PC-3 (cell line): ENCODE results near the gene MXI1. TPM values are rescaled to one million over a fixed set of nuclear protein-coding genes. Genes with fewer than 3 reads are reported as not detected.

ENCODE experiments used
- ATAC-seq: fragments of 200-7000 bp; cut with Tn5 transposase; 2 replicates; pipeline ENCODE4 v1.9.1; 2020; ENCODE audit warnings: mild to moderate bottlenecking, moderate library complexity
- BruUV-seq: library from RNA; stranded (reverse); fragments of 400-500 nt; replicated peaks from 2 replicates; lab custom pipeline; 2021; lab: Mats Ljungman, UMichigan
- CTCF ChIA-PET: fragments of 300-600 bp; sonication (Branson Sonifier 250); formaldehyde crosslinking; loops from one replicate; lab custom pipeline; 2022; ENCODE audit warnings: antibody characterized with exemption; lab: Charles Lee
- POLR2A ChIA-PET: fragments of 300-600 bp; sonication (Branson Sonifier 250); formaldehyde crosslinking; loops from one replicate; lab custom pipeline; 2022; ENCODE audit warnings: antibody characterized with exemption; ENCODE audit not compliant: unreplicated experiment; lab: Charles Lee
- DNase-seq: peaks from one replicate; pipeline ENCODE4 v3.0.0-alpha.2; 2015
- H2AFZ ChIP-seq: fragments of 300-600 bp; sonication (generic); 2 replicates; pipeline ENCODE4 v1.6.0; 2016; ENCODE audit warnings: antibody characterized with exemption, low read length
- H3F3A ChIP-seq: fragments of 300-600 bp; sonication (generic); one replicate; pipeline ENCODE4 v1.6.0; 2017; ENCODE audit warnings: antibody characterized with exemption, low read length, control low read depth, mild to moderate bottlenecking; ENCODE audit not compliant: unreplicated experiment
- H3K27ac ChIP-seq: fragments of 300-600 bp; sonication (generic); 2 replicates; pipeline ENCODE4 v1.5.1; 2016; ENCODE audit warnings: mild to moderate bottlenecking, low read length
- H3K27me3 ChIP-seq: fragments of 300-600 bp; sonication (generic); 2 replicates; pipeline ENCODE4 v1.6.1; 2016; ENCODE audit warnings: low read length, mixed read lengths
- H3K36me3 ChIP-seq: fragments of 300-600 bp; sonication (generic); 2 replicates; pipeline ENCODE4 v1.6.1; 2016; ENCODE audit warnings: low read depth, mixed run types, low read length, mixed read lengths
- H3K4me1 ChIP-seq: fragments of 300-600 bp; sonication (generic); 2 replicates; pipeline ENCODE4 v1.5.1; 2016; ENCODE audit warnings: low read length; ENCODE audit not compliant: insufficient read depth
- H3K4me2 ChIP-seq: fragments of 300-600 bp; sonication (generic); 2 replicates; pipeline ENCODE4 v1.6.0; 2016; ENCODE audit warnings: low read length
- H3K4me3 ChIP-seq: fragments of 300-600 bp; sonication (generic); 2 replicates; pipeline ENCODE4 v1.5.1; 2016; ENCODE audit warnings: mild to moderate bottlenecking, low read length, mixed read lengths
- H3K79me2 ChIP-seq: fragments of 300-600 bp; sonication (generic); 2 replicates; pipeline ENCODE4 v1.6.1; 2017; ENCODE audit warnings: low read length, mixed read lengths
- H3K9ac ChIP-seq: fragments of 300-600 bp; sonication (generic); 2 replicates; pipeline ENCODE4 v1.6.0; 2016; ENCODE audit warnings: mild to moderate bottlenecking, low read length
- H3K9me2 ChIP-seq: fragments of 300-600 bp; sonication (generic); replicated peaks from 2 replicates; pipeline ENCODE4 v1.6.1; 2016; ENCODE audit warnings: mixed run types, low read length, mixed read lengths
- H3K9me3 ChIP-seq: fragments of 300-600 bp; sonication (generic); 2 replicates; pipeline ENCODE4 v1.6.1; 2016; ENCODE audit warnings: low read length, mixed read lengths
- H4K20me1 ChIP-seq: fragments of 300-600 bp; sonication (generic); 2 replicates; pipeline ENCODE4 v1.6.1; 2016; ENCODE audit warnings: low read length, mixed read lengths
- CTCF ChIP-seq: fragments of 300-600 bp; sonication (generic); conservative IDR thresholded peaks from 2 replicates; pipeline ENCODE4 v1.5.1; 2017; ENCODE audit warnings: antibody characterized with exemption, low read depth, mild to moderate bottlenecking, low read length
- EZH2 ChIP-seq: fragments of 300-600 bp; sonication (generic); IDR thresholded peaks from one replicate; pipeline ENCODE4 v1.6.1; 2017; ENCODE audit warnings: antibody characterized with exemption, mild to moderate bottlenecking, low read length; ENCODE audit not compliant: unreplicated experiment
- EZH2phosphoT487 ChIP-seq: fragments of 300-600 bp; sonication (generic); IDR thresholded peaks from 2 replicates; pipeline ENCODE4 v1.6.1; 2018; ENCODE audit warnings: mild to moderate bottlenecking, antibody characterized with exemption, low read length, borderline replicate concordance
- intact Hi-C: fragments of 100-400 bp; cut with micrococcal nuclease; formaldehyde crosslinking; loops from 2 replicates; pipeline ENCODE4 v1.9.0; 2023
- total RNA-seq: library from RNA; depleted of rRNA; stranded (reverse); fragments of >200 nt; gene quantifications from 2 replicates; pipeline ENCODE4 v1.2.3, GENCODE V29; 2014

Gene MXI1
- total RNA-seq, 1 experiment from 2014 or later = 18.0 TPM

DNA sequence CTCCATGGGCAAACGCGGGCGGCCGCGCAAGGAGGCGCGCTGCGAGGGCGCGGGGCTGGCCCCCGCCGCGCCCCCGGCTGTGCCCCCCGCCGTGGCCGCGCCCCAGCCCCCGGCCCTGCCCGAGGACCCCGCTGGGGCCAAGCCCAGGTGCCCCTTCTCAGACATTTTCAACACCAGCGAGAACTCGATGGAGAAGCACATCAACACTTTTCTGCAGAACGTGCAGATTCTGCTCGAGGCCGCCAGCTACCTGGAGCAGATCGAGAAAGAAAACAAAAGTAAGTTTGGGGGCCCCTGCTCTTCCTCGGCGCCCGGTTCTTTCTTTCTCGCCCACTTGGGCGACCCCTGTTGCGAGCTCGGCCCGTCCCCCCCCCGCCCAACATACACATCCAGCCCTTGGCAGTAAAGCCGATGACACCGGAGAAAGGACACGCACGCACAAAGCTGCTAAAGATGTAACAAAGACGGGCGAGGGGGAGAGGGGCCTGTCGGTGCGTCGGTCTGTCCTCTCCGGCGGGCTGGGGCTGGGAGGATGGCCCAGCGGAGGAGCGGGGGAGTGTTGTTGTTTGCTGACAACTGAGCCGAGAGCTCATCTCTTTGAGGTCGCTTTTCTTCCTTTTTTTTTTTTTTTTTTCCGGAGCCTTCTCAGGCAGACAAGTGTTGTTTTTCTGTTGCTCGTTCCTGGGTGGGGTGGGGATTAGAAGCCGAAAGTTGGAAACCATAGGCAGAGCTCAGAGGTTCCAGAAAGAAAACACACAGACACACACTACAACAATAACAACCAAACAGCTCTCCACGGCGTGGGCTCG, 604 bp downstream of the MXI1 start:
- Histone ChIP-seq H3K79me2 (no peaks in the 10 kb centered on the region), H3K27me3 (no peaks in the 10 kb centered on the region), H3K36me3 (no peaks in the 10 kb centered on the region), H4K20me1 (no peaks in the 10 kb centered on the region), H3F3A (no peaks in the 10 kb centered on the region), H3K4me1 (no peaks in the 10 kb centered on the region), H3K9me3 (no peaks in the 10 kb centered on the region), H3K9ac (peak overlapping the region; percentile 33; the same call in 1 of the 2 replicates), H2AFZ (peak overlapping the region; percentile 91), H3K9me2 (no peaks in the 10 kb centered on the region), H3K4me3 (peak overlapping the region; percentile 95), H3K27ac (no peak overlapping the region), H3K4me2 (peak overlapping the region; percentile 95)
- POLR2A ChIA-PET = interaction anchor here (0.5 to 0.8 kb wide), 5 partner anchors 35 to 269 kb away, joined by 3 to 17 read pairs (median 12); partner anchors contain the start of gene SMNDC1
- BruUV-seq = TSS peak; percentile 36
- CTCF ChIA-PET = interaction anchor here (1.1 to 1.3 kb wide), 2 partner anchors 70 to 324 kb away, joined by 6 to 9 read pairs; no protein-coding TSS in a partner anchor
- TF ChIP-seq EZH2 (no peak), EZH2phosphoT487 (no peak), CTCF (no peak)
- ATAC-seq (peak; percentile 5), DNase-seq (peak; percentile 22)
- intact Hi-C loops = loop anchor here (5.0 kb wide), 1 partner anchor 36 kb away; no protein-coding TSS in a partner anchor

- H3K27ac ChIP-seq = no peak overlapping the region
- ChIA-PET CTCF (interaction anchor here (0.6 to 1.3 kb wide), 4 partner anchors 21 to 325 kb away, joined by 4 to 9 read pairs (median 6); no protein-coding TSS in a partner anchor), POLR2A (interaction anchor here (0.5 to 0.8 kb wide), 4 partner anchors 36 to 270 kb away, joined by 3 to 16 read pairs (median 8); partner anchors contain the start of gene SMNDC1)
- no peaks in the 10 kb centered on the region for H3K4me1 ChIP-seq
- no peaks in the 10 kb centered on the region for H3K27me3 ChIP-seq
- BruUV-seq = TSS peak; percentile 33
- TF ChIP-seq CTCF (no peak), EZH2phosphoT487 (no peak), EZH2 (no peak)
- H3K4me2 ChIP-seq = peak overlapping the region; percentile 95
- peak overlapping the region; percentile 95 for H3K4me3 ChIP-seq
- no peaks in the 10 kb centered on the region for H3K9me2 ChIP-seq
- H3K9ac ChIP-seq = peak overlapping the region; percentile 33; the same call in 1 of the 2 replicates
- peak overlapping the region; percentile 91 for H2AFZ ChIP-seq
- H3K36me3 ChIP-seq = no peaks in the 10 kb centered on the region
- DNase-seq (peak; percentile 27), ATAC-seq (peak; percentile 14)
- no peaks in the 10 kb centered on the region for H3K9me3 ChIP-seq
- H3F3A ChIP-seq = no peaks in the 10 kb centered on the region
- no peaks in the 10 kb centered on the region for H4K20me1 ChIP-seq
- intact Hi-C loops = loop anchor here (1.0 to 5.0 kb wide), 2 partner anchors 37 to 71 kb away; no protein-coding TSS in a partner anchor
- no peaks in the 10 kb centered on the region for H3K79me2 ChIP-seq
Observed at GRCh38 chr10:110208614-110209453, 1.4 kb downstream of the MXI1 start.
